SJCRH30 (cell line): ENCODE data around the gene HSPA5. TPM values are rescaled to one million over a fixed set of nuclear protein-coding genes. Genes with fewer than 3 reads are reported as not detected.
"Not testable (repeated sequence)": the region's sequence is repeated elsewhere in the genome, so short reads cannot be mapped to it uniquely, and the experiment has no call there.

ENCODE experiments used
- DNase-seq, 2 experiments: peaks; one replicate each; pipeline ENCODE4 v3.0.0-alpha.2; 2015 to 2020
- H3K27ac ChIP-seq: fragments of 250-450 bp; sonication (Bioruptor Pico); 2 replicates; pipeline ENCODE4 v1.5.1; 2020; ENCODE audit warnings: mild to moderate bottlenecking, moderate library complexity
- H3K27me3 ChIP-seq: fragments of 250-450 bp; sonication (Bioruptor Pico); 2 replicates; pipeline ENCODE4 v1.5.1; 2020; ENCODE audit warnings: mild to moderate bottlenecking, moderate library complexity
- H3K36me3 ChIP-seq: fragments of 250-450 bp; sonication (Bioruptor Pico); 2 replicates; pipeline ENCODE4 v1.5.1; 2020; ENCODE audit warnings: mild to moderate bottlenecking, moderate library complexity
- H3K4me1 ChIP-seq: fragments of 250-450 bp; sonication (Bioruptor Pico); 2 replicates; pipeline ENCODE4 v1.5.1; 2020; ENCODE audit warnings: mild to moderate bottlenecking, moderate library complexity
- H3K4me3 ChIP-seq: fragments of 250-450 bp; sonication (Bioruptor Pico); 2 replicates; pipeline ENCODE4 v1.5.1; 2020; ENCODE audit warnings: mild to moderate bottlenecking, moderate library complexity
- H3K9me3 ChIP-seq: fragments of 250-450 bp; sonication (Bioruptor Pico); replicated peaks from 2 replicates; pipeline ENCODE4 v1.5.1; 2020; ENCODE audit warnings: mild to moderate bottlenecking, moderate library complexity
- total RNA-seq: library from RNA; depleted of rRNA; stranded (reverse); fragments of >200 nt; shearing (Covaris generic); gene quantifications from 2 replicates; pipeline ENCODE4 v1.2.3, GENCODE V29; 2014

The HSPA5 gene
- total RNA-seq, 1 experiment from 2014 or later = 136 TPM

GRCh38 chr9:125235804-125236519 is 5.2 kb downstream of the HSPA5 start:
- DNase-seq = no peak
- Histone ChIP-seq H3K27me3 (no peaks in the 10 kb centered on the region), H3K4me1 (peaks cover 12% of the 10 kb centered on the region), H3K27ac (no peak overlapping the region), H3K4me3 (no peak overlapping the region), H3K9me3 (no peaks in the 10 kb centered on the region), H3K36me3 (peaks cover 77% of the 10 kb centered on the region)

- H3K4me3 ChIP-seq, H3K27me3 ChIP-seq, H3K4me1 ChIP-seq, H3K9me3 ChIP-seq, DNase-seq, H3K27ac ChIP-seq: not testable (repeated sequence)
- peaks cover 63% of the 10 kb centered on the region for H3K36me3 ChIP-seq
Measured at GRCh38 chr9:125234099-125234498, 7.0 kb downstream of the HSPA5 start.

- Histone ChIP-seq H3K4me3 (no peak overlapping the region), H3K27ac (no peak overlapping the region), H3K27me3 (no peaks in the 10 kb centered on the region), H3K9me3 (no peaks in the 10 kb centered on the region), H3K4me1 (peaks cover 6% of the 10 kb centered on the region; the same call in 1 of the 2 replicates), H3K36me3 (peaks cover 59% of the 10 kb centered on the region)
- DNase-seq = no peak
Measured at GRCh38 chr9:125233678-125234077, 7.5 kb downstream of the HSPA5 start.

GRCh38 chr9:125227761-125228160 is 13.4 kb downstream of the HSPA5 start:
- H3K4me1 ChIP-seq = no peaks in the 10 kb centered on the region
- H3K36me3 ChIP-seq = peaks cover 17% of the 10 kb centered on the region
- H3K27me3 ChIP-seq = no peaks in the 10 kb centered on the region
- no peak overlapping the region for H3K4me3 ChIP-seq
- DNase-seq = no peak
- no peak overlapping the region for H3K27ac ChIP-seq
- H3K9me3 ChIP-seq = no peaks in the 10 kb centered on the region

GRCh38 chr9:125224858-125225257 is 16.3 kb downstream of the HSPA5 start:
- H3K4me3 ChIP-seq, H3K4me1 ChIP-seq, H3K9me3 ChIP-seq, DNase-seq, H3K27ac ChIP-seq, H3K27me3 ChIP-seq: not testable (repeated sequence)
- H3K36me3 ChIP-seq = peaks cover 22% of the 10 kb centered on the region

GRCh38 chr9:125218621-125219020 is 22.5 kb downstream of the HSPA5 start:
- H3K9me3 ChIP-seq = no peaks in the 10 kb centered on the region
- H3K36me3 ChIP-seq = peaks cover 15% of the 10 kb centered on the region
- H3K27me3 ChIP-seq = no peaks in the 10 kb centered on the region
- H3K4me3 ChIP-seq = no peak overlapping the region
- no peak overlapping the region for H3K27ac ChIP-seq
- DNase-seq = no peak
- no peaks in the 10 kb centered on the region for H3K4me1 ChIP-seq

- H3K36me3 ChIP-seq = peaks cover 7% of the 10 kb centered on the region
- no peak overlapping the region for H3K4me3 ChIP-seq
- no peak for DNase-seq
- no peak overlapping the region for H3K27ac ChIP-seq
- no peaks in the 10 kb centered on the region for H3K27me3 ChIP-seq
- H3K4me1 ChIP-seq = no peaks in the 10 kb centered on the region
- no peaks in the 10 kb centered on the region for H3K9me3 ChIP-seq
Measured at GRCh38 chr9:125214186-125214585, 27.0 kb downstream of the HSPA5 start.

GRCh38 chr9:125204477-125204876 is 36.7 kb downstream of the HSPA5 start:
- Histone ChIP-seq H3K27me3 (no peaks in the 10 kb centered on the region), H3K4me3 (no peak overlapping the region), H3K27ac (no peak overlapping the region), H3K4me1 (peaks cover under 1% of the 10 kb centered on the region; the same call in 1 of the 2 replicates), H3K36me3 (peaks cover 14% of the 10 kb centered on the region), H3K9me3 (no peaks in the 10 kb centered on the region)
- no peak for DNase-seq

GRCh38 chr9:125202846-125203618 is 38.1 kb downstream of the HSPA5 start:
- Histone ChIP-seq H3K4me3 (no peak overlapping the region), H3K27me3 (no peaks in the 10 kb centered on the region), H3K36me3 (peaks cover 13% of the 10 kb centered on the region; the same call in 1 of the 2 replicates), H3K9me3 (no peaks in the 10 kb centered on the region), H3K4me1 (peaks cover 4% of the 10 kb centered on the region; the same call in 1 of the 2 replicates), H3K27ac (no peak overlapping the region)
- peak in 1 of 2 experiments; percentile 41 for DNase-seq

GRCh38 chr9:125200216-125201047 is 40.7 kb downstream of the HSPA5 start, which contains the start of gene RABEPK:
Gene RABEPK (plus strand): TSS chr9:125200542. CDS start chr9:125203014, 2,472 bp downstream.
- Histone ChIP-seq H3K9me3 (no peaks in the 10 kb centered on the region), H3K4me1 (peaks cover 4% of the 10 kb centered on the region; the same call in 1 of the 2 replicates), H3K27me3 (no peaks in the 10 kb centered on the region), H3K27ac (peak within 1 kb of the TSS; percentile 63), H3K4me3 (peak within 1 kb of the TSS; percentile 79), H3K36me3 (peaks cover 3% of the 10 kb centered on the region; the same call in 1 of the 2 replicates)
- DNase-seq = peak; percentile 96 to 97

GRCh38 chr9:125195591-125195990 is 45.6 kb downstream of the HSPA5 start:
- not testable (repeated sequence) for H3K36me3 ChIP-seq, H3K27ac ChIP-seq, H3K4me1 ChIP-seq, H3K4me3 ChIP-seq, H3K9me3 ChIP-seq, DNase-seq, H3K27me3 ChIP-seq

- H3K4me1 ChIP-seq, H3K27ac ChIP-seq, H3K27me3 ChIP-seq, DNase-seq, H3K4me3 ChIP-seq, H3K36me3 ChIP-seq, H3K9me3 ChIP-seq: not testable (repeated sequence)
Measured at GRCh38 chr9:125194466-125194865, 46.7 kb downstream of the HSPA5 start.

- H3K27ac ChIP-seq = peak overlapping the region; percentile 79
- H3K9me3 ChIP-seq = no peaks in the 10 kb centered on the region
- H3K27me3 ChIP-seq = no peaks in the 10 kb centered on the region
- H3K4me3 ChIP-seq = peak overlapping the region; percentile 99
- peaks cover 3% of the 10 kb centered on the region; the same call in 1 of the 2 replicates for H3K36me3 ChIP-seq
- H3K4me1 ChIP-seq = 0 out of 2 replicates have a peak, but pooled peaks cover 2% of the 10 kb centered on the region
- DNase-seq = peak; percentile 21 to 50
Measured at GRCh38 chr9:125190361-125190801, 50.8 kb downstream of the HSPA5 start.
